HepG2 (cell line): Measurements from ENCODE around the gene SLIRP. TPM values are rescaled to one million over a fixed set of nuclear protein-coding genes. Genes with fewer than 3 reads are reported as not detected.
A peak's percentile ranks its signal among the peaks of the same experiment; 100 is the strongest.

Experiments
- GTF3A ChIP-seq: sonication (generic); formaldehyde crosslinking; conservative IDR thresholded peaks from 2 replicates; pipeline ENCODE4 v1.4.0; 2020; ENCODE audit warnings: mild to moderate bottlenecking, missing genetic modification reagents
- HOXA9 ChIP-seq: sonication (generic); formaldehyde crosslinking; IDR thresholded peaks from 2 replicates; pipeline ENCODE4 v1.8.1; 2022; ENCODE audit warnings: missing genetic modification reagents, mild to moderate bottlenecking, moderate library complexity, borderline replicate concordance
- KDM3A ChIP-seq: IDR thresholded peaks from 2 replicates; pipeline ENCODE4 v1.6.1; 2018; ENCODE audit warnings: low read depth, missing compliant biosample characterization
- POLR2A ChIP-seq, 2 experiments: IDR thresholded peaks; 2 replicates each; pipeline ENCODE4 v1.6.1; 2011; ENCODE audit warnings: low read depth in 2 of 2, low read length in 2 of 2, mild to moderate bottlenecking in 1 of 2, moderate library complexity in 1 of 2; ENCODE audit not compliant: insufficient read depth in 1 of 2
- SNAI1 ChIP-seq: sonication (generic); formaldehyde crosslinking; IDR thresholded peaks from 2 replicates; pipeline ENCODE4 v1.5.0; 2020; ENCODE audit warnings: mild to moderate bottlenecking, missing genetic modification reagents, borderline replicate concordance
- ZNF543 ChIP-seq: sonication (generic); formaldehyde crosslinking; IDR thresholded peaks from 2 replicates; pipeline ENCODE4 v1.4.0; 2020; ENCODE audit warnings: mild to moderate bottlenecking, missing genetic modification reagents
- ZNF562 ChIP-seq: sonication (generic); formaldehyde crosslinking; IDR thresholded peaks from 2 replicates; pipeline ENCODE4 v1.8.0; 2022; ENCODE audit warnings: missing genetic modification reagents, borderline replicate concordance
- polyA plus RNA-seq, 8 experiments: library from polyadenylated mRNA; depleted of rRNA in 3 of 8; stranded (reverse) in 7 of 8; unstranded in 1 of 8; fragments of >200 nt; fragmentation: Illumina TruSeq in 4 of 8; extraction: Trizol in 4 of 8; gene quantifications; 2 replicates each; pipeline versions ENCODE4 v1.2.1 to v1.2.3, GENCODE V29; 2011 to 2016; ENCODE audit warnings: low read depth in 4 of 8, missing spikeins in 1 of 8, mixed read lengths in 1 of 8; ENCODE audit not compliant: insufficient read depth in 1 of 8
- total RNA-seq, 5 experiments: library from RNA; depleted of rRNA; stranded (reverse); fragments of >200 nt; fragmentation: Illumina TruSeq; extraction: Trizol; gene quantifications; 2 replicates each; pipeline ENCODE4 v1.2.3, GENCODE V29; 2016; ENCODE audit warnings: low read depth in 1 of 5
- TF ChIP-seq, protein P1 (sequence below): sonication (generic); formaldehyde crosslinking; IDR thresholded peaks from one replicate; pipeline ENCODE4 v1.5.1; 2020; ENCODE audit warnings: mild to moderate bottlenecking, missing genetic modification reagents; ENCODE audit errors: not compliant biosample characterization
- TF ChIP-seq, protein P2 (sequence below), 2 experiments: sonication (generic) in 1 of 2; formaldehyde crosslinking in 1 of 2; IDR thresholded peaks; 2 replicates each; pipeline versions ENCODE4 v1.4.0 to v1.6.1; 2016 to 2020; ENCODE audit warnings: borderline replicate concordance in 1 of 2, low read depth in 1 of 2, mild to moderate bottlenecking in 1 of 2, missing genetic modification reagents in 1 of 2
- TF ChIP-seq, protein P3 (sequence below): sonication (generic); formaldehyde crosslinking; IDR thresholded peaks from 2 replicates; pipeline ENCODE4 v1.8.0; 2022; ENCODE audit warnings: missing genetic modification reagents, low read depth, mild to moderate bottlenecking, borderline replicate concordance

SLIRP gene
- total and polyA plus RNA-seq, 2 of the 13 experiments (the other 11 are each of a cell fraction or from before 2014, with no cell fraction given), result 281 to 548 TPM

DNA sequence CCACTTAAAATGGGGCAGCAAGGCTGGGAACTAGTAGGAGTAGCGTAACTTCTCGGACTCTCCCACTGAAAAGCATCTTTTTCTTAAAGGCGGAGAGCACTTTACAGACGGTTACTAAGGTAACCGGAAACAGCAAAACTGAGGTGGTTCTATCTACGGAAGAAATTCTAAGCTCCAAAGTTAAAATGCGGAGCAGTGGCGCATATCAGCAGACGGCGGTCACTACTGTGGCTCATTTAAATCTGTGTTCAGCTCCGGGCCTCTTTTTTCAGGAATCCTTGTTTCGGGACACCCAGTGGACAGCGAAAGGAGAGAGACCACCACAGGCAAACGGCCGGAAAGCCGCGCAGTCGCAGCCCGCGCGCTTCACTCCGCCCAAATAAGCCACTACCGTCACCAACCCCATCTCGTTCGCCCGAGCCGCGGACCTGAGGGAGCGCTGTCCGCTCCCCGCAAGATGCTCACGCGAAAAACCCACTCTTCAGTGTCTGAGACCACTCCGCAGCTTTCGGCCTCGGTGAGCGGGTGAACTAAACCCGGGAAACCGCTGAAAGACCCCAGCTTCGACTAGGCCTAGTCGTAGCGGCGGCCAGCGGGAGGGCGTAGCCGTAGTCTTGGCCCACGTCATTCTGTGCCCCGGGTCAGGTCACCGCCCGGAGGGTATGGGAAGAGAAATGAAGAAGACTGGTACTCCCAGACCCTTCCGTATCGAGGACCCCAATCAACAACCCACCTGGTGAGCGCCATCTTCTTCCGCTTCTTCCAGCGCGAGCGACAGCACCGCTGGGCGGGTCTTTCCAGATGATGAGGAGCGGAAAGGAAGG, 52.7 kb downstream of the SLIRP start, which contains the start of gene SNW1 (continued):
- TF ChIP-seq ZNF562 (CRISPR knock-in tag) (no peak), ZNF543 (CRISPR knock-in tag) (peak; percentile 53; the same call in 1 of the 2 replicates), HOXA9 (CRISPR knock-in tag) (no peak), POLR2A (IDR thresholded peaks at IDR 0.05; ENCODE audit: insufficient read depth in 1 of 2, low read depth in 2 of 2, low read length in 2 of 2) (peak; percentile 81 to 84), SNAI1 (CRISPR knock-in tag) (0 out of 2 replicates have a peak, but pooled peaks have one; percentile 75), GTF3A (no peak), KDM3A (CRISPR knock-in tag) (peak; percentile 51; the same call in 1 of the 2 replicates)
- TF ChIP-seq, protein P1, sequence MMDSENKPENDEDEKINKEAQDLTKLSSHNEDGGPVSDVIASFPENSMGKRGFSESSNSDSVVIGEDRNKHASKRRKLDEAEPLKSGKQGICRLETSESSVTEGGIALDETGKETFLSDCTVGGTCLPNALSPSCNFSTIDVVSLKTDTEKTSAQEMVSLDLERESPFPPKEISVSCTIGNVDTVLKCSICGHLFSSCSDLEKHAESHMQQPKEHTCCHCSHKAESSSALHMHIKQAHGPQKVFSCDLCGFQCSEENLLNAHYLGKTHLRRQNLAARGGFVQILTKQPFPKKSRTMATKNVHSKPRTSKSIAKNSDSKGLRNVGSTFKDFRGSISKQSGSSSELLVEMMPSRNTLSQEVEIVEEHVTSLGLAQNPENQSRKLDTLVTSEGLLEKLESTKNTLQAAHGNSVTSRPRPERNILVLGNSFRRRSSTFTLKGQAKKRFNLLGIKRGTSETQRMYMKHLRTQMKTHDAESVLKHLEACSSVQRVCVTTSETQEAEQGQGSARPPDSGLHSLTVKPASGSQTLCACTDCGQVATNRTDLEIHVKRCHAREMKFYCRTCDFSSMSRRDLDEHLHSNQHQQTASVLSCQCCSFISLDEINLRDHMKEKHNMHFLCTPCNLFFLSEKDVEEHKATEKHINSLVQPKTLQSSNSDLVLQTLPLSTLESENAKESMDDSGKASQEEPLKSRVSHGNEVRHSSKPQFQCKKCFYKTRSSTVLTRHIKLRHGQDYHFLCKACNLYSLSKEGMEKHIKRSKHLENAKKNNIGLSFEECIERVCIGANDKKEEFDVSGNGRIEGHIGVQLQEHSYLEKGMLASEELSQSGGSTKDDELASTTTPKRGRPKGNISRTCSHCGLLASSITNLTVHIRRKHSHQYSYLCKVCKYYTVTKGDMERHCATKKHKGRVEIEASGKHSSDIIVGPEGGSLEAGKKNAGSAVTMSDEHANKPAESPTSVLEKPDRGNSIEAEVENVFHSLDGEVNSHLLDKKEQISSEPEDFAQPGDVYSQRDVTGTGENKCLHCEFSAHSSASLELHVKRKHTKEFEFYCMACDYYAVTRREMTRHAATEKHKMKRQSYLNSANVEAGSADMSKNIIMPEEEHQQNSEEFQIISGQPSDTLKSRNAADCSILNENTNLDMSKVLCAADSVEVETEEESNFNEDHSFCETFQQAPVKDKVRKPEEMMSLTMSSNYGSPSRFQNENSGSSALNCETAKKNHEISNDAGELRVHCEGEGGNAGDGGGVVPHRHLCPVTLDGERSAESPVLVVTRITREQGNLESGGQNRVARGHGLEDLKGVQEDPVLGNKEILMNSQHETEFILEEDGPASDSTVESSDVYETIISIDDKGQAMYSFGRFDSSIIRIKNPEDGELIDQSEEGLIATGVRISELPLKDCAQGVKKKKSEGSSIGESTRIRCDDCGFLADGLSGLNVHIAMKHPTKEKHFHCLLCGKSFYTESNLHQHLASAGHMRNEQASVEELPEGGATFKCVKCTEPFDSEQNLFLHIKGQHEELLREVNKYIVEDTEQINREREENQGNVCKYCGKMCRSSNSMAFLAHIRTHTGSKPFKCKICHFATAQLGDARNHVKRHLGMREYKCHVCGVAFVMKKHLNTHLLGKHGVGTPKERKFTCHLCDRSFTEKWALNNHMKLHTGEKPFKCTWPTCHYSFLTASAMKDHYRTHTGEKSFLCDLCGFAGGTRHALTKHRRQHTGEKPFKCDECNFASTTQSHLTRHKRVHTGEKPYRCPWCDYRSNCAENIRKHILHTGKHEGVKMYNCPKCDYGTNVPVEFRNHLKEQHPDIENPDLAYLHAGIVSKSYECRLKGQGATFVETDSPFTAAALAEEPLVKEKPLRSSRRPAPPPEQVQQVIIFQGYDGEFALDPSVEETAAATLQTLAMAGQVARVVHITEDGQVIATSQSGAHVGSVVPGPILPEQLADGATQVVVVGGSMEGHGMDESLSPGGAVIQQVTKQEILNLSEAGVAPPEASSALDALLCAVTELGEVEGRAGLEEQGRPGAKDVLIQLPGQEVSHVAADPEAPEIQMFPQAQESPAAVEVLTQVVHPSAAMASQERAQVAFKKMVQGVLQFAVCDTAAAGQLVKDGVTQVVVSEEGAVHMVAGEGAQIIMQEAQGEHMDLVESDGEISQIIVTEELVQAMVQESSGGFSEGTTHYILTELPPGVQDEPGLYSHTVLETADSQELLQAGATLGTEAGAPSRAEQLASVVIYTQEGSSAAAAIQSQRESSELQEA (CRISPR knock-in tag), result peak; percentile 70
- TF ChIP-seq, protein P2, sequence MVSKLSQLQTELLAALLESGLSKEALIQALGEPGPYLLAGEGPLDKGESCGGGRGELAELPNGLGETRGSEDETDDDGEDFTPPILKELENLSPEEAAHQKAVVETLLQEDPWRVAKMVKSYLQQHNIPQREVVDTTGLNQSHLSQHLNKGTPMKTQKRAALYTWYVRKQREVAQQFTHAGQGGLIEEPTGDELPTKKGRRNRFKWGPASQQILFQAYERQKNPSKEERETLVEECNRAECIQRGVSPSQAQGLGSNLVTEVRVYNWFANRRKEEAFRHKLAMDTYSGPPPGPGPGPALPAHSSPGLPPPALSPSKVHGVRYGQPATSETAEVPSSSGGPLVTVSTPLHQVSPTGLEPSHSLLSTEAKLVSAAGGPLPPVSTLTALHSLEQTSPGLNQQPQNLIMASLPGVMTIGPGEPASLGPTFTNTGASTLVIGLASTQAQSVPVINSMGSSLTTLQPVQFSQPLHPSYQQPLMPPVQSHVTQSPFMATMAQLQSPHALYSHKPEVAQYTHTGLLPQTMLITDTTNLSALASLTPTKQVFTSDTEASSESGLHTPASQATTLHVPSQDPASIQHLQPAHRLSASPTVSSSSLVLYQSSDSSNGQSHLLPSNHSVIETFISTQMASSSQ (IDR thresholded peaks at IDR 0.05; ENCODE audit: low read depth), result no peak
- TF ChIP-seq, protein P2 (CRISPR knock-in tag; IDR thresholded peaks at IDR 0.05; ENCODE audit: borderline replicate concordance), result 0 out of 2 replicates have a peak, but pooled peaks have one; percentile 15
- TF ChIP-seq, protein P3, sequence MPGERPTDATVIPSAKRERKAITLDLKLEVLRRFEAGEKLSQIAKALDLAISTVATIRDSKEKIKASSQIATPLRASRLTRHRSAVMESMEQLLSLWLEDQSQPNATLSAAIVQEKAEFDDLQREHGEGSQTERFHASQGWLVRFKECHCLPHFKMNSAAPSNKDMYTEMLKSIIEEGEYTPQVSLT (CRISPR knock-in tag), result no peak
